Adrenal gland (tissue), 12 donors: ENCODE data around the gene RHOT1. TPM values are rescaled to one million over a fixed set of nuclear protein-coding genes. Genes with fewer than 3 reads are reported as not detected.
"Not testable (repeated sequence)": the region's sequence is repeated elsewhere in the genome, so short reads cannot be mapped to it uniquely, and the experiment has no call there.

ENCODE experiments used
- DNase-seq, 7 donors: peaks; one replicate each; pipeline ENCODE4 v3.0.0-alpha.2; 2019 to 2020
- H3K27ac ChIP-seq, 5 donors: fragments of 200-600 bp; sonication (generic) in 4 of 5; 1 replicate in 3 of 5; 2 replicates in 2 of 5; pipeline versions ENCODE4 v1.5.1 to v1.8.0; 2016 to 2020; ENCODE audit warnings: mild to moderate bottlenecking in 1 of 5
- H3K27me3 ChIP-seq: fragments of 200-600 bp; 2 replicates; pipeline ENCODE4 v1.8.0; 2021
- H3K36me3 ChIP-seq, 2 donors: fragments of 200-600 bp; replicated peaks in 1 of 2; 1 replicate in 1 of 2; 2 replicates in 1 of 2; pipeline versions ENCODE4 v1.5.1 to v1.8.0; 2018 to 2022
- H3K4me1 ChIP-seq, 2 donors: fragments of 200-600 bp; replicated peaks in 1 of 2; 1 replicate in 1 of 2; 2 replicates in 1 of 2; pipeline versions ENCODE4 v1.5.1 to v1.8.0; 2018 to 2021
- H3K4me3 ChIP-seq, 4 donors: fragments of 200-600 bp; sonication (generic) in 3 of 4; one replicate each; pipeline ENCODE4 v1.5.1; 2016 to 2018
- H3K9me3 ChIP-seq, 3 donors: fragments of 200-600 bp; sonication (generic) in 1 of 3; replicated peaks in 1 of 3; 1 replicate in 2 of 3; 2 replicates in 1 of 3; pipeline versions ENCODE4 v1.5.1 to v1.8.0; 2016 to 2021
- POLR2A ChIP-seq, 2 donors: fragments of 450-650 bp; IDR thresholded peaks; one replicate each; pipeline ENCODE4 v1.6.1; 2017; ENCODE audit warnings: antibody characterized with exemption in 2 of 2, mild to moderate bottlenecking in 2 of 2, moderate library complexity in 1 of 2
- WGBS, 4 donors: extraction: QIAGEN DNeasy Blood & Tissue Kit in 2 of 4; methylation state at CpG; one replicate each; pipeline versions ENCODE4 v1.1.5 to v1.1.7; 2013 to 2017; 5-methylcytosine and 5-hydroxymethylcytosine counted together
- intact Hi-C, 2 donors: fragments of 100-400 bp; cut with DNase I; formaldehyde crosslinking; loops; one replicate each; pipeline versions ENCODE4 v1.14.1 to v1.15.0; 2022 to 2023
- polyA plus RNA-seq, 3 donors: library from polyadenylated mRNA; stranded (reverse); fragments of 200-250 nt in 2 of 3; fragments of 350-450 nt in 1 of 3; fragmentation: Illumina TruSeq in 1 of 3; extraction: RNeasy Lipid Tissue Mini Kit (QIAGEN cat#74804) in 1 of 3; gene quantifications; one replicate each; pipeline ENCODE4 v1.2.3, GENCODE V29; 2013 to 2014
- total RNA-seq, 9 donors: library from RNA; depleted of rRNA in 4 of 9; stranded (reverse); fragments of >200 nt in 4 of 9; fragments of 120-200 nt in 1 of 9; fragmentation: NEBNext Ultra II Directional in 1 of 9; extraction: Animal tissue kit (Norgen Biotek cat#: 25700) in 1 of 9; gene quantifications; one replicate each; pipeline versions ENCODE4 v1.1.0 to v1.2.4, GENCODE V29; 2013 to 2023
- TF ChIP-seq, protein P1 (sequence below), 6 experiments: fragments of 450-650 bp in 4 of 6; fragments of 200-600 bp in 2 of 6; sonication (generic) in 1 of 6; IDR thresholded peaks; 1 replicate in 5 of 6; 2 replicates in 1 of 6; pipeline versions ENCODE4 v1.5.1 to v1.8.0; 2016 to 2021; ENCODE audit warnings: antibody characterized with exemption in 6 of 6, mild to moderate bottlenecking in 2 of 6, moderate library complexity in 1 of 6
- donor health status: healthy with polysubstance abuse.
- donor health status: Bipolar disorder and iron deficiency.
- donor health status: DM: yes; HTN: yes; CAD: no.
- donor health status: DM: no; HTN: no; CAD: no.
- donor health status: DM: no; HTN: no; CAD: no.
- donor health status: DM: yes; HTN: yes; CAD: no.

The RHOT1 gene
- total and polyA plus RNA-seq, 12 donors, result 44.2 to 97.7 (median 66.4) TPM

DNA sequence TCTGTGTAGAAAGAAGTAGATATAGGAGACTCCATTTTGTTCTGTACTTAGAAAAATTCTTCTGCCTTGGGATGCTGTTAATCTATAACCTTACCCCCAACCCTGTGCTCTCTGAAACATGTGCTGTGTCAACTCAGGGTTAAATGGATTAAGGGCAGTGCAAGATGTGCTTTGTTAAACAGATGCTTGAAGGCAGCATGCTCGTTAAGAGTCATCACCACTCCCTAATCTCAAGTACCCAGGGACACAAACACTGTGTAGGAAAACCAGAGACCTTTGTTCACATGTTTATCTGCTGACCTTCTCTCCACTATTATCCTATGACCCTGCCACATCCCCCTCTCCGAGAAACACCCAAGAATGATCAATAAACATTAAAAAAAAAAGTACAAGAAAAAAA lies 38.0 kb downstream of the RHOT1 start:
- WGBS, 4 donors, result 36 to 62% (median 41%) methylated on average over 2 of the region's 2 CpGs
- H3K27ac ChIP-seq, H3K27me3 ChIP-seq, intact Hi-C loops, H3K4me3 ChIP-seq, H3K9me3 ChIP-seq, DNase-seq, H3K4me1 ChIP-seq: not testable (repeated sequence)
- peaks cover 0 to 53% of the 10 kb centered on the region in 2 donors for H3K36me3 ChIP-seq

- intact Hi-C loops, result no loop called here
- H3K27ac ChIP-seq, result no peak overlapping the region
- no peaks in the 10 kb centered on the region for H3K4me1 ChIP-seq
- 95 to 100% (median 98%) methylated on average over 2 of the region's 2 CpGs for WGBS, 4 donors
- no peak for DNase-seq
- no peak for TF ChIP-seq POLR2A (IDR thresholded peaks at IDR 0.05)
- no peaks in the 10 kb centered on the region for H3K9me3 ChIP-seq
- no peaks in the 10 kb centered on the region for H3K27me3 ChIP-seq
- H3K4me3 ChIP-seq, result no peak overlapping the region
- peaks cover 0 to 19% of the 10 kb centered on the region in 2 donors for H3K36me3 ChIP-seq
Observed at GRCh38 chr17:32185875-32186274, 43.6 kb downstream of the RHOT1 start.

DNA sequence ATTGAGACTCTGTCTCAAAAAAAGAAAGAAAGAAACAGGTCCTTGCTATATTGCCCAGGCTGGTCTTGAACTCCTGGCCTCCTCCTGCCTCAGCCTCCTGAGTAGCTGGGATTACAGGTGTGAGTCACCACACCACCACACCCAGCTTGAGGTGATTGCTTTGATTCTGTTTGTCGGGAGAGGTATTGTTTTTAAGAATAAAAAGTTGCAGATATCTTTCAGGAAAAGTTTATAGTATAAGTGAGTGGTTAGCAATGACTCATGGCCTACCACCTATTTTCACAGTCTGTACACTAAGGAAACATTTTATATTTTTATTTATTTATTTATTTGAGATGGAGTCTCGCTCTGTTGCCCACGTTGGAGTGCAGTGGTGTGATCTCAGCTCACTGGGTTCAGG lies 45.0 kb downstream of the RHOT1 start:
- 87 to 98% (median 93%) methylated on average over 3 of the region's 3 CpGs for WGBS, 4 donors
- intact Hi-C loops, result no loop called here
- DNase-seq, result no peak
- H3K9me3 ChIP-seq, result no peaks in the 10 kb centered on the region
- TF ChIP-seq, protein P1, sequence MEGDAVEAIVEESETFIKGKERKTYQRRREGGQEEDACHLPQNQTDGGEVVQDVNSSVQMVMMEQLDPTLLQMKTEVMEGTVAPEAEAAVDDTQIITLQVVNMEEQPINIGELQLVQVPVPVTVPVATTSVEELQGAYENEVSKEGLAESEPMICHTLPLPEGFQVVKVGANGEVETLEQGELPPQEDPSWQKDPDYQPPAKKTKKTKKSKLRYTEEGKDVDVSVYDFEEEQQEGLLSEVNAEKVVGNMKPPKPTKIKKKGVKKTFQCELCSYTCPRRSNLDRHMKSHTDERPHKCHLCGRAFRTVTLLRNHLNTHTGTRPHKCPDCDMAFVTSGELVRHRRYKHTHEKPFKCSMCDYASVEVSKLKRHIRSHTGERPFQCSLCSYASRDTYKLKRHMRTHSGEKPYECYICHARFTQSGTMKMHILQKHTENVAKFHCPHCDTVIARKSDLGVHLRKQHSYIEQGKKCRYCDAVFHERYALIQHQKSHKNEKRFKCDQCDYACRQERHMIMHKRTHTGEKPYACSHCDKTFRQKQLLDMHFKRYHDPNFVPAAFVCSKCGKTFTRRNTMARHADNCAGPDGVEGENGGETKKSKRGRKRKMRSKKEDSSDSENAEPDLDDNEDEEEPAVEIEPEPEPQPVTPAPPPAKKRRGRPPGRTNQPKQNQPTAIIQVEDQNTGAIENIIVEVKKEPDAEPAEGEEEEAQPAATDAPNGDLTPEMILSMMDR (IDR thresholded peaks at IDR 0.05), result no peak
- TF ChIP-seq POLR2A (IDR thresholded peaks at IDR 0.05), result no peak
- no peaks in the 10 kb centered on the region for H3K4me1 ChIP-seq
- no peak overlapping the region for H3K27ac ChIP-seq
- no peak overlapping the region for H3K4me3 ChIP-seq
- no peaks in the 10 kb centered on the region for H3K27me3 ChIP-seq
- H3K36me3 ChIP-seq, result peaks cover 0 to 17% of the 10 kb centered on the region in 2 donors

GRCh38 chr17:32189343-32189742 lies 47.0 kb downstream of the RHOT1 start:
- TF ChIP-seq, protein P1 (IDR thresholded peaks at IDR 0.05), result no peak
- TF ChIP-seq POLR2A (IDR thresholded peaks at IDR 0.05), result no peak
- 93 to 98% (median 94%) methylated on average over 2 of the region's 2 CpGs for WGBS, 4 donors
- intact Hi-C loops, result no loop called here
- no peak overlapping the region for H3K4me3 ChIP-seq
- no peak for DNase-seq
- peaks cover 0 to 24% of the 10 kb centered on the region in 2 donors for H3K36me3 ChIP-seq
- no peaks in the 10 kb centered on the region for H3K4me1 ChIP-seq
- H3K27me3 ChIP-seq, result no peaks in the 10 kb centered on the region
- no peak overlapping the region for H3K27ac ChIP-seq
- no peaks in the 10 kb centered on the region for H3K9me3 ChIP-seq

DNA sequence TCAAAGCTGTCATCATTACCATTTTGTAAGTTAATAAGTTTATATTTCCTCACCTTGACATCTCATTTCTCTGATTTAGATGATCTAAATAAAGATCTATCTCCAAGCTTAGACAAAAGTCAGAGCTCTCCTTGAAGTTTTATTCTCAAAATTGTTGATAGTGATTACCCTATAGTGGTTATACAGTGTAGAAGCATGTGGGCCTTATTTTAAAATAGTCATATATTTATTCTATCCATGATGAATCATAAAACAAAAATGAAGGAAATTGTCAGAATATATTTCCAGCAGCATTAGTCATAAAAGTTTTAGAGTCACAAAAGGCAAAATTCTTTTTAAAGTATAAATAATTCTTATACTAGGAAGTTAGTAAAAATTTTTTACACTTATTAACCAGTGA lies 49.0 kb downstream of the RHOT1 start:
- Histone ChIP-seq H3K9me3 (no peaks in the 10 kb centered on the region), H3K27me3 (no peaks in the 10 kb centered on the region), H3K4me3 (no peak overlapping the region), H3K36me3 (peaks cover 0 to 35% of the 10 kb centered on the region in 2 donors), H3K4me1 (no peaks in the 10 kb centered on the region), H3K27ac (no peak overlapping the region)
- no peak for DNase-seq
- TF ChIP-seq, protein P1 (IDR thresholded peaks at IDR 0.05), result no peak
- TF ChIP-seq POLR2A (IDR thresholded peaks at IDR 0.05), result no peak
- intact Hi-C loops, result no loop called here
